Astrocyte (in vitro differentiated cells and primary cell): ENCODE results near the gene PRKG1. TPM values are rescaled to one million over a fixed set of nuclear protein-coding genes. Genes with fewer than 3 reads are reported as not detected.

Experiments used
- DNase-seq: peaks from one replicate; pipeline ENCODE4 v3.0.0-alpha.2; 2010; ENCODE audit warnings: low read depth
- FAIRE-seq: peaks from 2 replicates; lab custom pipeline; 2011; peaks lifted over from hg19 to GRCh38; lab: Jason Lieb, UNC
- H2AFZ ChIP-seq: 2 replicates; pipeline ENCODE4 v1.6.0; 2012; ENCODE audit warnings: low read depth, low read length, inconsistent platforms
- H3K27ac ChIP-seq: 2 replicates; pipeline ENCODE4 v1.5.1; 2011; ENCODE audit warnings: low read depth, low read length, inconsistent platforms
- H3K27me3 ChIP-seq: 2 replicates; pipeline ENCODE4 v1.6.0; 2011; ENCODE audit warnings: low read length, inconsistent platforms; ENCODE audit not compliant: insufficient read depth
- H3K36me3 ChIP-seq: 2 replicates; pipeline ENCODE4 v1.5.1; 2011; ENCODE audit warnings: low read length, inconsistent platforms; ENCODE audit not compliant: insufficient read depth
- H3K4me1 ChIP-seq: 2 replicates; pipeline ENCODE4 v1.5.1; 2011; ENCODE audit warnings: low read length, inconsistent platforms; ENCODE audit not compliant: insufficient read depth
- H3K4me2 ChIP-seq: 2 replicates; pipeline ENCODE4 v1.6.0; 2012; ENCODE audit warnings: low read length, inconsistent platforms
- H3K4me3 ChIP-seq: 2 replicates; pipeline ENCODE4 v1.5.1; 2011; ENCODE audit warnings: low read depth, mild to moderate bottlenecking, low read length, inconsistent platforms; ENCODE audit not compliant: insufficient read depth
- H3K79me2 ChIP-seq: 2 replicates; pipeline ENCODE4 v1.6.0; 2012; ENCODE audit warnings: mild to moderate bottlenecking, low read length, inconsistent platforms; ENCODE audit not compliant: insufficient read depth
- H3K9ac ChIP-seq: 2 replicates; pipeline ENCODE4 v1.6.0; 2012; ENCODE audit warnings: mild to moderate bottlenecking, low read length, inconsistent platforms
- H3K9me3 ChIP-seq: 2 replicates; pipeline ENCODE4 v1.5.1; 2012; ENCODE audit warnings: low read depth, mild to moderate bottlenecking, low read length, inconsistent platforms; ENCODE audit not compliant: insufficient read depth
- H4K20me1 ChIP-seq: 2 replicates; pipeline ENCODE4 v1.6.0; 2012; ENCODE audit warnings: low read length, inconsistent platforms; ENCODE audit not compliant: insufficient read depth
- H3K27ac Mint-ChIP-seq: one replicate; pipeline ENCODE4 v1.8.0; 2021; ENCODE audit warnings: mild to moderate bottlenecking, mixed read lengths; ENCODE audit not compliant: unreplicated experiment
- H3K27me3 Mint-ChIP-seq: one replicate; pipeline ENCODE4 v1.8.0; 2021; ENCODE audit warnings: low read depth, mixed read lengths; ENCODE audit not compliant: unreplicated experiment
- H3K36me3 Mint-ChIP-seq: one replicate; pipeline ENCODE4 v1.8.0; 2021; ENCODE audit warnings: low read depth, mixed read lengths; ENCODE audit not compliant: unreplicated experiment
- H3K4me1 Mint-ChIP-seq: one replicate; pipeline ENCODE4 v1.8.0; 2021; ENCODE audit warnings: low read depth, mixed read lengths; ENCODE audit not compliant: unreplicated experiment
- H3K4me3 Mint-ChIP-seq: one replicate; pipeline ENCODE4 v1.8.0; 2021; ENCODE audit warnings: mild to moderate bottlenecking, moderate library complexity, mixed read lengths; ENCODE audit not compliant: unreplicated experiment
- H3K9me3 Mint-ChIP-seq: one replicate; pipeline ENCODE4 v1.8.0; 2021; ENCODE audit warnings: mild to moderate bottlenecking, mixed read lengths; ENCODE audit not compliant: unreplicated experiment
- EZH2 ChIP-seq: IDR thresholded peaks from 2 replicates; pipeline ENCODE4 v1.6.1; 2012; ENCODE audit warnings: mild to moderate bottlenecking, low read length, inconsistent platforms; ENCODE audit not compliant: insufficient read depth
- total RNA-seq: library from RNA; stranded (reverse); gene quantifications from 2 replicates; pipeline ENCODE4 v1.2.1, GENCODE V29; 2021
- TF ChIP-seq, protein P1 (sequence below): IDR thresholded peaks from 2 replicates; pipeline ENCODE4 v1.5.1; 2011; ENCODE audit warnings: low read depth, mild to moderate bottlenecking, inconsistent platforms, low read length, moderate library complexity; ENCODE audit not compliant: insufficient read depth

Gene PRKG1
- total RNA-seq, 1 donor from 2014 or later: 3.1 TPM

DNA sequence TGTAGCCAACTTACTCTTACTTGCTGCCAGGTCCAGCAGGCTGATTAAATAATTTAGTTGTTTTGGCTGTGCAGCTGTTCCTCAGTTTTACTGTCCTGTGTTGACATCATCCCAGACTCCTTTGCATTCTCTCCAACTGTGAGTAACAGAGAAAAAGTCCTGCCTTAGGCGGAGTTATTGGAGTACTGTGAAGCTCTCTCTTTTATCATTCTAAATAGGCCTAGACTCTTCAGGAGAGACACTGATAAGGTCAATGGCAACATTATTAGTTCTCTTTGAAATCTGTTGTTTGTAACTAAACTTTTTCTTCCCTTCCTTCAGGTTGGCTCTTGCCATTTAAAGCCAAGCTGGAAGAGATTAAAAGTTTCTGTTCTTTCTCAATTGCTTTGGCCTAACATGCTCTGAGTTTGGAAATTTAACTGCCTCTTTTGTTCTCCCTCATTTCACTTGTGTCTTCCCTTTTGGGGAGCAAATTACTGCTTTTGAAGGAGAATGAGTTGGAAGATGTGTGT lies 840.8 kb downstream of the PRKG1 start:
- TF ChIP-seq, protein P1, sequence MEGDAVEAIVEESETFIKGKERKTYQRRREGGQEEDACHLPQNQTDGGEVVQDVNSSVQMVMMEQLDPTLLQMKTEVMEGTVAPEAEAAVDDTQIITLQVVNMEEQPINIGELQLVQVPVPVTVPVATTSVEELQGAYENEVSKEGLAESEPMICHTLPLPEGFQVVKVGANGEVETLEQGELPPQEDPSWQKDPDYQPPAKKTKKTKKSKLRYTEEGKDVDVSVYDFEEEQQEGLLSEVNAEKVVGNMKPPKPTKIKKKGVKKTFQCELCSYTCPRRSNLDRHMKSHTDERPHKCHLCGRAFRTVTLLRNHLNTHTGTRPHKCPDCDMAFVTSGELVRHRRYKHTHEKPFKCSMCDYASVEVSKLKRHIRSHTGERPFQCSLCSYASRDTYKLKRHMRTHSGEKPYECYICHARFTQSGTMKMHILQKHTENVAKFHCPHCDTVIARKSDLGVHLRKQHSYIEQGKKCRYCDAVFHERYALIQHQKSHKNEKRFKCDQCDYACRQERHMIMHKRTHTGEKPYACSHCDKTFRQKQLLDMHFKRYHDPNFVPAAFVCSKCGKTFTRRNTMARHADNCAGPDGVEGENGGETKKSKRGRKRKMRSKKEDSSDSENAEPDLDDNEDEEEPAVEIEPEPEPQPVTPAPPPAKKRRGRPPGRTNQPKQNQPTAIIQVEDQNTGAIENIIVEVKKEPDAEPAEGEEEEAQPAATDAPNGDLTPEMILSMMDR: no peak
- no peak for TF ChIP-seq EZH2
- H3K36me3 ChIP-seq: no peaks in the 10 kb centered on the region
- H3K9me3 ChIP-seq: no peaks in the 10 kb centered on the region
- Mint-ChIP-seq H3K36me3 (no peaks in the 10 kb centered on the region), H3K4me1 (peaks cover 6% of the 10 kb centered on the region), H3K27me3 (peaks cover 2% of the 10 kb centered on the region), H3K4me3 (no peak overlapping the region), H3K9me3 (no peaks in the 10 kb centered on the region), H3K27ac (no peak overlapping the region)
- FAIRE-seq: no peak
- no peak overlapping the region for H3K27ac ChIP-seq
- H3K4me3 ChIP-seq: no peak overlapping the region
- no peaks in the 10 kb centered on the region for H3K4me1 ChIP-seq
- DNase-seq: no peak
- H3K27me3 ChIP-seq: no peaks in the 10 kb centered on the region
- H4K20me1 ChIP-seq: no peaks in the 10 kb centered on the region
- H3K9ac ChIP-seq: no peak overlapping the region
- no peaks in the 10 kb centered on the region for H3K79me2 ChIP-seq
- H3K4me2 ChIP-seq: no peak overlapping the region
- H2AFZ ChIP-seq: no peak overlapping the region

DNA sequence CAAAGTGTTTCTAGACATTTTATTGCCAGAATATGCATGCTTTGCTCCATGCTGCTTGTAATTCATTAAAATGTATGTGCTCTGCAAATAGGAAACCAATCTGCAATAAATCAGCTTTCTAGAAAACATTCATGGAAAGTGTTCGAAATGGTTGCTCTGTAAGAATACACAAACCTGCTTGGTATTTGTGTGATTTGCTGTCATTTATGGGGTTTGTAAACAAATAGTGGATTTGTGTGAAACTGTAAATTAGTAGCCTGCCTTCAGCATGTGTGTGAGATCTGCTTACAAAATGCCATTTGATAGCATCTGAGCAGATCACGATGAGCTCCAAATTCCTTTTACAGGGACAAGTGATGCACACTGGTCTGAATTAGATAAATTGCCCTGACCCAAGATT lies 844.2 kb downstream of the PRKG1 start:
- Mint-ChIP-seq H3K4me3 (no peak overlapping the region), H3K36me3 (no peaks in the 10 kb centered on the region), H3K27me3 (no peaks in the 10 kb centered on the region), H3K27ac (no peak overlapping the region), H3K4me1 (no peaks in the 10 kb centered on the region), H3K9me3 (no peaks in the 10 kb centered on the region)
- H3K79me2 ChIP-seq: no peaks in the 10 kb centered on the region
- no peak for TF ChIP-seq EZH2
- TF ChIP-seq, protein P1: no peak
- H3K36me3 ChIP-seq: no peaks in the 10 kb centered on the region
- no peaks in the 10 kb centered on the region for H4K20me1 ChIP-seq
- H3K9me3 ChIP-seq: no peaks in the 10 kb centered on the region
- H3K27ac ChIP-seq: no peak overlapping the region
- no peak for DNase-seq
- H3K27me3 ChIP-seq: no peaks in the 10 kb centered on the region
- no peak overlapping the region for H3K9ac ChIP-seq
- H3K4me1 ChIP-seq: no peaks in the 10 kb centered on the region
- H3K4me2 ChIP-seq: no peak overlapping the region
- no peak for FAIRE-seq
- H3K4me3 ChIP-seq: no peak overlapping the region
- H2AFZ ChIP-seq: no peak overlapping the region

DNA sequence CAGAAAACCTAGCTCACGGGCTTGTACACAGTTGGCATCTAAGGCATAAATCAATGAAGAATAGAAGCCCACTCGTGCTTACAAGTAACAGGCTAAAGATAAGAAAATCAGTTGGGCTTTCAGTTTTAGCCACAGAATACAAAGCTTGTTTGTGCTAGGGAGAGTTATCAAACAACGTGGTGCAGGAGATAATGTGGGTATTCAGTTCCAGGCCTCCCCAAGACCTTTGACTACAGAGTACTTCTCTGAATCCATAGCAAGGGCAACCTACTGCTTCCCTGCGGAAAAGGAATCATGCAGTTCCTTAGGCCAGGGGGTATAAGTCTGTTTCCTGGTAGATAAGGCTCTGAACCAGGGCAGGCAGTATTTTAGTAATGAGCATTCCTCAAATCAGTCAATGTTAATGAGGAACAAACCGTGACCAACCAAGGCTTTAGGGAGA lies 844.6 kb downstream of the PRKG1 start:
- TF ChIP-seq EZH2: no peak
- TF ChIP-seq, protein P1: no peak
- FAIRE-seq (no peak), DNase-seq (no peak)
- Histone ChIP-seq H3K4me3 (no peak overlapping the region), H3K9me3 (no peaks in the 10 kb centered on the region), H3K27me3 (no peaks in the 10 kb centered on the region), H3K9ac (no peak overlapping the region), H3K4me2 (no peak overlapping the region), H4K20me1 (no peaks in the 10 kb centered on the region), H3K4me1 (no peaks in the 10 kb centered on the region), H2AFZ (no peak overlapping the region), H3K27ac (no peak overlapping the region), H3K79me2 (no peaks in the 10 kb centered on the region), H3K36me3 (no peaks in the 10 kb centered on the region)
- Mint-ChIP-seq H3K4me1 (no peaks in the 10 kb centered on the region), H3K27ac (no peak overlapping the region), H3K27me3 (no peaks in the 10 kb centered on the region), H3K9me3 (no peaks in the 10 kb centered on the region), H3K4me3 (no peak overlapping the region), H3K36me3 (no peaks in the 10 kb centered on the region)
